Esophagus squamous epithelium (tissue), 5 donors: ENCODE results near the gene SIGLEC1. TPM values are rescaled to one million over a fixed set of nuclear protein-coding genes. Genes with fewer than 3 reads are reported as not detected.

Source experiments
- DNase-seq: peaks from one replicate; lab custom pipeline; 2025; lab: John Stamatoyannopoulos, UW
- H3K27ac ChIP-seq, 4 donors: fragments of 200-600 bp; sonication (generic); one replicate each; pipeline ENCODE4 v1.5.1; 2016 to 2019; ENCODE audit warnings: mild to moderate bottlenecking in 1 of 4
- H3K27me3 ChIP-seq, 4 donors: fragments of 200-600 bp; sonication (generic); 1 replicate in 3 of 4; 2 replicates in 1 of 4; pipeline versions ENCODE4 v1.5.1 to v1.6.0; 2017 to 2021; ENCODE audit warnings: antibody characterized with exemption in 1 of 4
- H3K36me3 ChIP-seq, 3 donors: fragments of 200-600 bp; sonication (generic); one replicate each; pipeline ENCODE4 v1.5.1; 2016 to 2019
- H3K4me1 ChIP-seq, 3 donors: fragments of 200-600 bp; sonication (generic); one replicate each; pipeline ENCODE4 v1.5.1; 2017 to 2019
- H3K4me3 ChIP-seq, 4 donors: fragments of 200-600 bp; sonication (generic); 1 replicate in 3 of 4; 2 replicates in 1 of 4; pipeline ENCODE4 v1.5.1; 2016 to 2019; ENCODE audit warnings: mild to moderate bottlenecking in 2 of 4, moderate library complexity in 1 of 4
- H3K9me3 ChIP-seq, 3 donors: fragments of 200-600 bp; sonication (generic); one replicate each; pipeline ENCODE4 v1.5.1; 2016 to 2019
- POLR2A ChIP-seq, 4 donors: fragments of 450-650 bp; IDR thresholded peaks; one replicate each; pipeline ENCODE4 v1.6.1; 2017; ENCODE audit warnings: antibody characterized with exemption in 4 of 4, mild to moderate bottlenecking in 4 of 4, moderate library complexity in 3 of 4
- WGBS, 2 donors: methylation state at CpG; one replicate each; pipeline ENCODE4 v1.1.5; 2018; 5-methylcytosine and 5-hydroxymethylcytosine counted together
- intact Hi-C: fragments of 100-400 bp; cut with DNase I; formaldehyde crosslinking; loops from one replicate; pipeline ENCODE4 v1.15.0; 2022
- total RNA-seq, 4 donors: library from RNA; depleted of rRNA; stranded (reverse); fragments of >200 nt; gene quantifications; one replicate each; pipeline ENCODE4 v1.1.0, GENCODE V29; 2016
- TF ChIP-seq, protein P1 (sequence below), 6 experiments: fragments of 450-650 bp in 4 of 6; fragments of 200-600 bp in 2 of 6; sonication (generic) in 2 of 6; IDR thresholded peaks; one replicate each; pipeline ENCODE4 v1.5.1; 2016 to 2019; ENCODE audit warnings: antibody characterized with exemption in 6 of 6, mild to moderate bottlenecking in 4 of 6, moderate library complexity in 4 of 6
- donor health status: DM: yes; HTN: yes; CAD: no.

The SIGLEC1 gene
- total RNA-seq, 4 donors from 2014 or later, result 0.11 to 6.9 (median 1.8) TPM

DNA sequence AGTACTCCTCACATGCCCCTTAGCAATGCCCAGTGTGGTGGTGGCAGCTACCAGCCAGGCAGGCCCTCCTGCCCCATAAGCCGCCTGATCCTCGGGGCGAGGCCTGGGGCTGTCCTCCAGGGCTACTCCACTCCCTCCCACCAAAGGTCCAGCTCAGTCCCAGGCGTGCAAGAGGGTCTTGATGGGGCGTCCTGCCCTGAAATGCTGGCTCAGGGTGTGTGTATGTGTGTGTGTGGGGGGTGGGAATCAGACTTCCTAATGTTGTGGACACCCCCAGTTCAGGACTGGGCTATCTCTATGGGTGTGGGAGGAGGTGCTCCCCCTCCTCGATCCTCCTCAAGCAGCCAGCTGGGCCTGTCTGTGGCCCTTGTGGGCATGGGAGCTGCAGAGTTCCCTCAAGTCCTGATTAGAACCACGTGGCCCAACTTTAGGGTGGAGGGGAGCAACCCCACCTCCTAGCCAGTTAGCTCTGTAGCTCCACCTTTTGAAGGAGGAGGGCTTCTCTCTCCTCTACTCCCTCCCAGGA is 27.6 kb upstream of the SIGLEC1 start:
- no peak for DNase-seq
- no peaks in the 10 kb centered on the region for H3K9me3 ChIP-seq
- 80 to 93% methylated on average over 1 to 3 of the region's 7 CpGs for WGBS, 2 donors
- H3K27ac ChIP-seq, result peak overlapping the region; percentile 46 to 79 (median 66)
- peaks cover 0 to 44% (median 6%) of the 10 kb centered on the region in 3 donors for H3K4me1 ChIP-seq
- H3K27me3 ChIP-seq, result peaks cover 0 to 9% (median 0%) of the 10 kb centered on the region in 4 donors
- H3K36me3 ChIP-seq, result no peaks in the 10 kb centered on the region
- intact Hi-C loops, result no loop called here
- no peak overlapping the region for H3K4me3 ChIP-seq
- TF ChIP-seq, protein P1, sequence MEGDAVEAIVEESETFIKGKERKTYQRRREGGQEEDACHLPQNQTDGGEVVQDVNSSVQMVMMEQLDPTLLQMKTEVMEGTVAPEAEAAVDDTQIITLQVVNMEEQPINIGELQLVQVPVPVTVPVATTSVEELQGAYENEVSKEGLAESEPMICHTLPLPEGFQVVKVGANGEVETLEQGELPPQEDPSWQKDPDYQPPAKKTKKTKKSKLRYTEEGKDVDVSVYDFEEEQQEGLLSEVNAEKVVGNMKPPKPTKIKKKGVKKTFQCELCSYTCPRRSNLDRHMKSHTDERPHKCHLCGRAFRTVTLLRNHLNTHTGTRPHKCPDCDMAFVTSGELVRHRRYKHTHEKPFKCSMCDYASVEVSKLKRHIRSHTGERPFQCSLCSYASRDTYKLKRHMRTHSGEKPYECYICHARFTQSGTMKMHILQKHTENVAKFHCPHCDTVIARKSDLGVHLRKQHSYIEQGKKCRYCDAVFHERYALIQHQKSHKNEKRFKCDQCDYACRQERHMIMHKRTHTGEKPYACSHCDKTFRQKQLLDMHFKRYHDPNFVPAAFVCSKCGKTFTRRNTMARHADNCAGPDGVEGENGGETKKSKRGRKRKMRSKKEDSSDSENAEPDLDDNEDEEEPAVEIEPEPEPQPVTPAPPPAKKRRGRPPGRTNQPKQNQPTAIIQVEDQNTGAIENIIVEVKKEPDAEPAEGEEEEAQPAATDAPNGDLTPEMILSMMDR (IDR thresholded peaks at IDR 0.05), result no peak
- no peak for TF ChIP-seq POLR2A (IDR thresholded peaks at IDR 0.05)

DNA sequence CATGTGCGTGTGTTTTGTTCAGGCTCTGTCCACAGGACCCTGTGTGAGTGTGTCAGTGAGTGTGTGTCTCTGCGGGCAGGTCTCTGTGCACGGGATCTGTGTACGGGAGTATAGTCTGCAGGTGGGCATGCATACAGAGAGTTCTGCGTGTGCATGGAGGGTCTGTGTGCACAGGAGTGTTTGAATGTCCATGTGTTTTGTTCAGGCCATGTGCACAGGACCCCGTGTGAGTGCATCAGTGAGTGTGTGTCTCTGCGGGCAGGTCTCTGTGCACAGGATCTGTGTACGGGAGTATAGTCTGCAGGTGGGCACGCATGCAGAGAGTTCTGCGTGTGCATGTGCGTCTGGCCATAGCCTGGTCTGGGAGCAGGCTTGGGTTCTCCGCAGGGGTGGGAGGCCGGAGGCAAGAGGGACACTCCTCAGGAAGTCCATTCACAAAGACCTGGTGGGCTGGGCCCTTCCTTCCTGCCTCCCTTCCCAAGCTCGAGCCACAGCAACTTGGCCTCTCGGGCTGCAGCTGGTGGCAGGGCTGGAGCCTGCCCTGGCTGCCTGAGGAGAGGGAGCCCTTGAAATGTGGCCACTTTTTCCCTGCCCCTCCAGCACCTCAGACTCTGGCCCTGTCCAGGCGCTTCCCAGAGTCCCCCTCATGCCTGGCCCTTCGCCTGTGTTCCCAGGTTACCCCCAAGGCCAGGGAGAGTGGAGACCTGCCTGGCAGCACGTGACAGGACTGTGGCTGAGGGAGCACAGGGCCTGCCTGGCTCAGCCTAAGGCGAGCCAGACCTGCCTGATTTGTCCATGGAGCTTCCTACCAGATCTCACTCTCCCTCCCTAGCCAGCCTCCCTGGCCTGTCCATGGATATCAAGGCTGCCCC is 26.9 kb upstream of the SIGLEC1 start:
- 74 to 75% methylated on average over 13 of the region's 19 CpGs for WGBS, 2 donors
- no peaks in the 10 kb centered on the region for H3K9me3 ChIP-seq
- no peak for TF ChIP-seq POLR2A (IDR thresholded peaks at IDR 0.05)
- TF ChIP-seq, protein P1 (IDR thresholded peaks at IDR 0.05), result no peak
- no peak overlapping the region for H3K4me3 ChIP-seq
- peaks cover 0 to 40% (median 3%) of the 10 kb centered on the region in 3 donors for H3K4me1 ChIP-seq
- no peak for DNase-seq
- H3K27me3 ChIP-seq, result peaks cover 0 to 2% (median 0%) of the 10 kb centered on the region in 4 donors
- intact Hi-C loops, result no loop called here
- H3K27ac ChIP-seq, result peak overlapping the region; percentile 46 to 79 (median 66)
- no peaks in the 10 kb centered on the region for H3K36me3 ChIP-seq

DNA sequence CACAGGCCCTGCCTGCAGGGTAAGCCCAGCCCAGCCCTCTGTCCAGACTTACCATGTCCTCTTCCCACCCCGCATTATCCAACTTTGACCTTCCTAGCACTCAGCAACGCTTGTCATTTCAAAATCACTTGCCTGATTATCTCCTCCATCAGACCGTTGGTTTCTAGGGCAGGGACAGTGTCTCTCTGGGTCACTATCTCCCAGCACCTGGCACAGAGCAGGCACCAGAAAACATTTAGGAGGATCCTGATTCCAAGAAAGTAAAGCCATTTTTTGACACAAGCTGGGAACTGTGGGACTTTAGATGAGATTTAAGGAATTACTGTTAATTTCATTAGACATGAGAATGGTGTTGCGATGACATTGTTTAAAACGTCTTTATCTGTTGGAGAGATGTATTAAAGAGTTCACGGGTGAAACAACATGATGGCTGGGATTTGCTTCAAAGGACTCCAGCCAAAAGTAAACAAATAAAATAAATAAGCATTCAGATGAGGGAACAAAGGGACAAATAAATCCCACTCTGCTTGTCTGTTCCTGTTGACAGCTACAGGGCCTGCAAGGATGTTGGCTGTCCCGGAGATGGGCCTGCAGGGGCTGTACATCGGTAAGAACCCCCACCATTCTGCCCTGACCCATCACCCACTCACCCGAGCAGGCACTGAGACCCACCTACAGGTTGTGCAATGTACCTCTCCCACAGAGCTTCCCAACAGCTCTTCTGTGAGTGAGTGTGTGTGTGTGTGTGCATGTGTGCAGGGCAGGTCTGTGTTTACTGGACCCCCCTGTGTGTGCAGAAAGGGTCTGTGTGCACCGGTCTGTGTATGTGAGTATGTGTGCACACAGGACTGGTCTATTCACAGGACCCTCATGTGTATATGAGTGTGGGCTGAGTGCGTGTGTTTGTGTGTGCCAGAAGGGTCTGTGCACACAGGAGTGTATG is 26.0 kb upstream of the SIGLEC1 start:
- peaks cover 0 to 10% (median 0%) of the 10 kb centered on the region in 4 donors for H3K27me3 ChIP-seq
- TF ChIP-seq POLR2A (IDR thresholded peaks at IDR 0.05), result no peak
- TF ChIP-seq, protein P1 (IDR thresholded peaks at IDR 0.05), result no peak
- no peaks in the 10 kb centered on the region for H3K9me3 ChIP-seq
- WGBS, 2 donors, result 47 to 69% methylated on average over 9 to 11 of the region's 11 CpGs
- H3K27ac ChIP-seq, result peak overlapping the region in 1 of 4 donors; percentile 13
- H3K36me3 ChIP-seq, result no peaks in the 10 kb centered on the region
- DNase-seq, result no peak
- intact Hi-C loops, result no loop called here
- H3K4me3 ChIP-seq, result no peak overlapping the region
- peaks cover 0 to 48% (median 3%) of the 10 kb centered on the region in 3 donors for H3K4me1 ChIP-seq

DNA sequence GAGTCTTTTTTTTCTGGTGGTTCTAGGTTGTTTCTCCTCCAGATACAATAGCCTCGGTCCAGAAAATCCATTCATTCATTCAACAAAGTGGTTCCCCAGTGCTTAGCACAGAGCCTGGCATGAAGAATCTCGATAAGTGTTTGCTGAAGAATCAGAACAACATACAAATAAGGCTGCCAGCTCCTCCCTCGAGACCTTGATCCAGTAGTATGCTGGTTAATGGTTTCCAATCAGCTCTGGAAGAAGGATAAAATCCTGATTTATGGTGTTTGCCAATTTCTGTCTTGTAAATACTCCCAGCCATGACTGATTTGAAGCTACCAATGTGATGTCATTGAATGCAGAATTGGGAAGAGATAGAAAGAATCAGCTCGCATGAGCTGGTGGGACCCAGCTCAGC is 23.4 kb upstream of the SIGLEC1 start:
- Histone ChIP-seq H3K27me3 (peaks cover 0 to 32% (median 2%) of the 10 kb centered on the region in 4 donors), H3K36me3 (no peaks in the 10 kb centered on the region), H3K9me3 (no peaks in the 10 kb centered on the region), H3K4me3 (no peak overlapping the region), H3K27ac (no peak overlapping the region), H3K4me1 (peaks cover 3 to 63% (median 10%) of the 10 kb centered on the region in 3 donors)
- intact Hi-C loops, result no loop called here
- WGBS, 2 donors, result 65 to 82% methylated on average over 3 to 4 of the region's 4 CpGs
- TF ChIP-seq POLR2A (IDR thresholded peaks at IDR 0.05), result no peak
- TF ChIP-seq, protein P1 (IDR thresholded peaks at IDR 0.05), result no peak
- DNase-seq, result no peak
